K562 (cell line): ENCODE measurements around the gene NADSYN1.

Experiments
- CCNT2 ChIP-seq: IDR thresholded peaks from 2 replicates; pipeline ENCODE4 v1.6.1; 2011; ENCODE audit warnings: borderline replicate concordance, low read depth, mild to moderate bottlenecking, moderate library complexity, mixed read lengths, low read length; ENCODE audit not compliant: insufficient read length; ENCODE audit errors: extremely low read depth
- E2F3 ChIP-seq: fragments of 250-450 bp; sonication (Bioruptor Pico); IDR thresholded peaks from 2 replicates; pipeline ENCODE4 v1.4.0; 2020; ENCODE audit warnings: mild to moderate bottlenecking
- MAFK ChIP-seq: IDR thresholded peaks from 2 replicates; pipeline ENCODE4 v1.6.1; 2011; ENCODE audit warnings: low read length, improper control_type of control experiment
- PRPF4 ChIP-seq: fragments of 200-400 bp; formaldehyde crosslinking; IDR thresholded peaks from one replicate; pipeline ENCODE4 v1.6.1; 2017; ENCODE audit warnings: low read length, low read depth, mild to moderate bottlenecking; ENCODE audit not compliant: insufficient read depth, poor library complexity, severe bottlenecking
- PTBP1 ChIP-seq: fragments of 200-400 bp; formaldehyde crosslinking; IDR thresholded peaks from 2 replicates; pipeline ENCODE4 v1.6.1; 2017; ENCODE audit warnings: low read depth, low read length
- STAT5B ChIP-seq: fragments of 250-450 bp; sonication (Bioruptor Pico); IDR thresholded peaks from 2 replicates; pipeline ENCODE4 v1.8.0; 2021; ENCODE audit warnings: mild to moderate bottlenecking, inconsistent platforms
- ZBTB49 ChIP-seq: sonication (generic); formaldehyde crosslinking; IDR thresholded peaks from 2 replicates; pipeline ENCODE4 v1.8.0; 2022; ENCODE audit warnings: missing genetic modification reagents, mild to moderate bottlenecking, borderline replicate concordance
- ZNF76 ChIP-seq: fragments of 250-450 bp; sonication (Bioruptor Pico); IDR thresholded peaks from 2 replicates; pipeline ENCODE4 v1.4.0; 2020; ENCODE audit warnings: mild to moderate bottlenecking, moderate library complexity, borderline replicate concordance
- TF ChIP-seq, protein P1 (sequence below): fragments of 150-350 bp; conservative IDR thresholded peaks from 2 replicates; pipeline ENCODE4 v1.6.1; 2014; ENCODE audit warnings: low read length

GRCh38 chr11:71450507-71450906 lies 2.5 kb upstream of the NADSYN1 start:
- no peak for TF ChIP-seq STAT5B (CRISPR knock-in tag)
- no peak for TF ChIP-seq PTBP1
- TF ChIP-seq ZBTB49 (CRISPR knock-in tag), result no peak
- TF ChIP-seq PRPF4, result no peak
- TF ChIP-seq E2F3 (CRISPR knock-in tag), result no peak
- no peak for TF ChIP-seq ZNF76 (CRISPR knock-in tag)
- TF ChIP-seq CCNT2, result no peak
- TF ChIP-seq, protein P1, sequence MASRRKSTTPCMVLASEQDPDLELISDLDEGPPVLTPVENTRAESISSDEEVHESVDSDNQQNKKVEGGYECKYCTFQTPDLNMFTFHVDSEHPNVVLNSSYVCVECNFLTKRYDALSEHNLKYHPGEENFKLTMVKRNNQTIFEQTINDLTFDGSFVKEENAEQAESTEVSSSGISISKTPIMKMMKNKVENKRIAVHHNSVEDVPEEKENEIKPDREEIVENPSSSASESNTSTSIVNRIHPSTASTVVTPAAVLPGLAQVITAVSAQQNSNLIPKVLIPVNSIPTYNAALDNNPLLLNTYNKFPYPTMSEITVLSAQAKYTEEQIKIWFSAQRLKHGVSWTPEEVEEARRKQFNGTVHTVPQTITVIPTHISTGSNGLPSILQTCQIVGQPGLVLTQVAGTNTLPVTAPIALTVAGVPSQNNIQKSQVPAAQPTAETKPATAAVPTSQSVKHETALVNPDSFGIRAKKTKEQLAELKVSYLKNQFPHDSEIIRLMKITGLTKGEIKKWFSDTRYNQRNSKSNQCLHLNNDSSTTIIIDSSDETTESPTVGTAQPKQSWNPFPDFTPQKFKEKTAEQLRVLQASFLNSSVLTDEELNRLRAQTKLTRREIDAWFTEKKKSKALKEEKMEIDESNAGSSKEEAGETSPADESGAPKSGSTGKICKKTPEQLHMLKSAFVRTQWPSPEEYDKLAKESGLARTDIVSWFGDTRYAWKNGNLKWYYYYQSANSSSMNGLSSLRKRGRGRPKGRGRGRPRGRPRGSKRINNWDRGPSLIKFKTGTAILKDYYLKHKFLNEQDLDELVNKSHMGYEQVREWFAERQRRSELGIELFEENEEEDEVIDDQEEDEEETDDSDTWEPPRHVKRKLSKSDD, result no peak
- TF ChIP-seq MAFK, result no peak
